ENCODE data around the gene MYOCD.

Gene MYOCD

DNA sequence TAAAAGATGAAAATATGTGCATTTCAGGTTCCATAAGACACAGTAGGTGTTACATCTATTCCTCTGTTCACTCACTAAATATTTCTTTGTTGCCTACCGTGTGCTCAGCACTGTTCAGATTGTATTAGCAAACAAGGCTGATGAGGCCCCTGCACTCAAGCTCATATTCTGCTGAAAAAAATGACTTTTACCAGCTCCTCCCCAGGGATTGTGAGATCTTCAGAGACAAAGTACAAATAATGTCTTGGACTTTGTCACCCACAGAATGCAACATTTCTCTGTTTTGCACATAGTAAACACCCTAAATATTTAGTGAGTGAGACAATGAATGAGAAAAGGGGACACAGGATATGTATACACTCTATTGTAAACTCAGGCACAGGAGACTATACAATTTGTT lies 21.9 kb upstream of the MYOCD start:
- DNase-seq (ENCODE audit: low read depth): no peak

DNA sequence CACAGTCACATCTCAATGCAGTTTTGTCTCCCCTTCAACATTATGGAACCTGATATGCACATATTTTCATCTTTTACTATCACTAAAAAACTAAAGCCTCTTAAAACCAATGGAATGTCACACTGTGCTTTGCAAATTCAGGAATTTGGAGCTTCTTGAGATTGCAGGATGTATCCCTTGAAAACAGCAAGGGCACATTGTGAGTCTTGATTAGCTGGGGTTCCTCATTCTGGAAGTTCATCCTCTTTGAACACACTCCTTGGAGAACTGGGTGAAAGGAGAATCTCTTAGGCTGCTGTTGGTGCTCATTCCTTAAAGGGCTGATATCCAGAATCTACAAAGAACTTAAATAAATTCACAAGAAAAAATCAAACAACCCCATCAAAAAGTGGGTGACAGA lies 21.1 kb upstream of the MYOCD start:
- no peak for DNase-seq (ENCODE audit: low read depth)

- DNase-seq (ENCODE audit: low read depth): no peak
Measured at GRCh38 chr17:12646761-12647422, 18.8 kb upstream of the MYOCD start.

DNA sequence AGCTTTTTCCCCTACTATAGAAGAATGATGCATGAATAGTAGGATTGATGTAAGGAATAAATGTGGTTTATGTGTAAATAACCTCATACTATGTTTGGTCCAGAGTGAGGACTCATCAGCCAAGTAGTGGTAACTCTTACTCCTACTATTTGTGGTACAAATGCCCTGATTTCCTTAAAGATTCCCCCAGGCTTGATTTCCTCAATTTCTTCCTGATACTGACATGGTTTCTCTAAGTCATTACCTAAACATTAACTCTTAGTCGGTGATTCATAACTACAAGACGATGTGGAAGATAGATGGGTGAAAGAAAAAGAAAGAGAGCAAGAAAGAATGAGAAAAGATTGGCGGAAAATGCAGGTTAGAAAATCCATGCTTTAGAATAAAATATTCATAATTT lies 17.2 kb upstream of the MYOCD start:
- DNase-seq (ENCODE audit: low read depth): no peak

GRCh38 chr17:12655936-12656335 lies 9.8 kb upstream of the MYOCD start:
- no peak for DNase-seq (ENCODE audit: low read depth)

DNA sequence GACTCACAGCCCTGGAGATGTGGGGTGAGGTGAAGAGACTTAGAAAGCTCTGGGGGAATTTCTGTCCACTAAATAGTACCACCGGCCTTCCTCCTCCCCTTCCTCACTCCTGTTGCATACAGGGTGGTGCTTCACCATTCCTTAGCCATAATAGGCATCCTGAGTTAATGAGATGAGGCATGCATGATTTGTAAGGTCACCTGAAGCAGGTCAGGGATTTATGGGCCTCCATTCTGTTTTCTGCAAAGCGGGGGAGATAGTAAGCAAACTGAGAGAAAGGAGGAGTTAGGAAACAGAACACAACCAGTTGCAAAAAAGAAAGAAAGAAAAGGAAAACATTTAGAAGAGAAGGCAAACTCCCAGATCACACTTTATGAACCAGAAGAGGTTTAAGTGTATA lies 9.3 kb upstream of the MYOCD start:
- DNase-seq (ENCODE audit: low read depth): no peak

GRCh38 chr17:12659500-12659899 lies 6.2 kb upstream of the MYOCD start:
- no peak for DNase-seq (ENCODE audit: low read depth)

DNA sequence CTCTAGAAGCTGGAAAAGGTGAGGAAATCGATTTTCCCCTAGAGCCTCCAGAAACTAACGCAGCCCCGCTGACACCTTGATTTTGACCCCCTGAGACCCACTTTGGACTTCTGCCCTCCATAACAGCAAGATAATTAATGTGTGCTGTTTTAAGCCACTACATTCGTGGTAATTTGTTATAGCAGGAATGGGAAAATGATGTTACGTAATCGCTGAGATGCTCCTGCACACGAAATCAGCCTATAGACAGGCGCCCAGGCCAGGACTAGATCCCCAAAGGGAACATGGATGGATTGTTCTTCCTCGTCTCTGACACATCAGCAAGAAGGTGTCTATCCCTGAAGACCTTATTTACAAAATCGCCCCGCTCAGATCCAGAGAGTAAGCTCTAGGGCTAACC lies 1.4 kb upstream of the MYOCD start:
- DNase-seq (ENCODE audit: low read depth): no peak

- no peak for DNase-seq (ENCODE audit: low read depth)
Measured at GRCh38 chr17:12664894-12665262, 812 bp upstream of the MYOCD start.

GRCh38 chr17:12666718-12667117 lies 1.0 kb downstream of the MYOCD start:
- no peak for DNase-seq (ENCODE audit: low read depth)

DNA sequence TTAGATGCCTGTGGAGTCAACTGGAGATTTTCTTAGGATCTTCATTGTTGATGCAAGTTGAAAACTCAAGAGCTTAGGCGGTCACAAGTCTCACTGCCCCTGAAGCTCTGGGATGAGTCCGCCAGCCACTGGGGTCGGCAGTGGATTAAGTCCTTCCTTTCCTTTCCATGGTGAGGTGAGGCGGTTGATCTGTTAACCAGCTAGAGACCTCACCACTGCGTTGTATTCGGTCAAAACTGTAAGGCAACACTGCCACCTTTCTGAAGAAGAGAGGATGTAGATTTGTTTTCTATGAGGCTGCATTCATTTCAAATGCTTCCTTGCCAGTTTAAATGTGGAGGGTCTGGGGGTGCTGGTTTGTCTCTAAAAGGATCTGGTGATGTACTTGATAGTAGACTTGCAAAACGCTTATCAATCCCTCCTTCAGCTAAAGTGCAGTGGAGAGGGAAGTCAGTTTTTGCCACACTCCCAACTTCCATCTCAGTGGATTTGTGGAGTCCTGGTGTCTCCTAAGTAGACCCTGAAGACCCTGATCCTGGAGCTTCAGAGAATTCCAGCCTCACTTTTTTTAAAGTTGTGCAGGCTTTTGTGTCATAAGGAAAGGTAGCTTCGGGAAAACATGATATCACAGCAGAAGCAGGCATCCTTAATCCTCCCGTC lies 1.7 kb downstream of the MYOCD start:
- DNase-seq (ENCODE audit: low read depth): no peak

GRCh38 chr17:12671906-12672305 lies 6.2 kb downstream of the MYOCD start:
- no peak for DNase-seq (ENCODE audit: low read depth)

DNA sequence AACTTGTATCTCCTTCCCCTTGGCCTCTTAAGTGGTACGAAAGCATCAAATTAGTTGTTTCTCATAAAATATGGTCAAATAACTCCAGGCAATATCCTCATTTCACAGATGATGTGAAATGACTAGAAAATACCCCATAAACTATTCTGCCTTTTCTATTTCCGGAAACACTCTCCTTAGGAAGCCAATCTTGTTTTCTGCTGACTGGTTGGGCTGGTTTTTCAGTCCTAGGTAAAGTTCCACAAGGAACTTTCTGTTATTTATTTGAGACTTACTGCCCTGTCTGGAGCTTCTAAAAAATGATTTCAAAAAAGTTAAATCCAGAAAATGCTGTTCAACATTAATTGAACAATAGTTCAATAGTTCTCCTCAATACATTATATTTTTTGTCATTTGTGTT lies 7.3 kb downstream of the MYOCD start:
- no peak for DNase-seq (ENCODE audit: low read depth)

DNA sequence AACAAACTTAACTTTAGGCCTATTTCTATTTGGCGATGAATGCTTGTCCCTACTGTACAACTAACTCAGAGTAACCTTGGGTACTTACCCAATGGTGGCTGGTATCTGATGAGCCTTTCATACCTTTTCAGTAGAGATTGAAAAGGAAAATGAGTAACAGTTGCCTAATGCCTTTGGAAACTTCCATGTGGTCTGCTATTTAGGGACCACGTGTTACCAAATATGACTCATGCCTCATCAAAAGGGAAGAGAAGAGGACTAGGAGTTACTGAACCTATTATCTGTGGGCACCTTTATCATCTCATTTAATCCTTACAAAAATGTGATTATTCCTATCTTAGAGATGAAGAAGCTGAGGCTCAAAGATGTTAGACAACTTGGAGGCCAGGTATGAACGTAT lies 8.1 kb downstream of the MYOCD start:
- no peak for DNase-seq (ENCODE audit: low read depth)

- DNase-seq (ENCODE audit: low read depth): no peak
Measured at GRCh38 chr17:12680407-12680897, 14.8 kb downstream of the MYOCD start.

GRCh38 chr17:12680993-12681392 lies 15.3 kb downstream of the MYOCD start:
- no peak for DNase-seq (ENCODE audit: low read depth)

DNA sequence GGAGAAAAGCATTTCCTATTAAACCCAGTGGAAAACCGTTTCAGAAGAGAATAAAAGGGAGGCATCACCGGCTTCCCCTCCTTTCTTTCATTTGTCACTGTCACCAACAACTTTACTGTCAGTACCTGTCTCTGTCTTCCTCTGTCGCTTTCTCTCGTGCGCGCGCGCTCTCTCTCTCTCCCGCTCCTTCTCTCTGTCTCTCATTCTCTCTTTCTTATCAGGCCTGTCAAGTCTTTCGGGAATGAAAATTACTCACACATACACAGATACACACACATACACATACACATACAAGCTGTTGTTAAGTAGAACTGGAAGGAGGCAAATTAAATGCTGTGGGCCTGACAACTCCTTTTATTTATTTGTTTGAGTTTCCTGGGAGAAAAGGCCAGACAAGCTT lies 17.6 kb downstream of the MYOCD start:
- no peak for DNase-seq (ENCODE audit: low read depth)

- DNase-seq (ENCODE audit: low read depth): no peak
Measured at GRCh38 chr17:12686486-12686885, 20.8 kb downstream of the MYOCD start.

GRCh38 chr17:12688382-12688781 lies 22.7 kb downstream of the MYOCD start:
- no peak for DNase-seq (ENCODE audit: low read depth)

GRCh38 chr17:12691173-12691572 lies 25.5 kb downstream of the MYOCD start:
- no peak for DNase-seq (ENCODE audit: low read depth)

GRCh38 chr17:12693640-12694039 lies 27.9 kb downstream of the MYOCD start:
- no peak for DNase-seq (ENCODE audit: low read depth)

GRCh38 chr17:12706070-12706469 lies 40.4 kb downstream of the MYOCD start:
- DNase-seq (ENCODE audit: low read depth): no peak

DNA sequence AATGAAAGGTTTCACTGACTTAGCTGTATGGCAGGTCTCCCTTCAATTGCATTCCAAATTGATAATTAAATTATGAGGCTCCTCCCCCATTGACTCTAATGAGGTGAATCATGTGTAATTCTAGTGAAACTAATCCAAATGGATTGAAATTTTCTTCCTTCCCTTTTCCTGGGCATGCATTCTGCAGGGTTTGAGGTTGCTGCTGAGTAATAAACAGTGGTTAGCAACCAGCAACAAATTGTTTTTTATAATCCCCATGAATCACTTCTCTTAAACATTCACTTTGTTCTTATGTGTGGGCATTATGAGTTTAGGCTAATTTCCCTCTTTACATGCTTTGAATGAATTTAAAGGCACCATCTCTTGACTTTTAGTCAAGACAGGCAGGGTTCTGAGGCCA lies 43.4 kb downstream of the MYOCD start:
- no peak for DNase-seq (ENCODE audit: low read depth)

DNA sequence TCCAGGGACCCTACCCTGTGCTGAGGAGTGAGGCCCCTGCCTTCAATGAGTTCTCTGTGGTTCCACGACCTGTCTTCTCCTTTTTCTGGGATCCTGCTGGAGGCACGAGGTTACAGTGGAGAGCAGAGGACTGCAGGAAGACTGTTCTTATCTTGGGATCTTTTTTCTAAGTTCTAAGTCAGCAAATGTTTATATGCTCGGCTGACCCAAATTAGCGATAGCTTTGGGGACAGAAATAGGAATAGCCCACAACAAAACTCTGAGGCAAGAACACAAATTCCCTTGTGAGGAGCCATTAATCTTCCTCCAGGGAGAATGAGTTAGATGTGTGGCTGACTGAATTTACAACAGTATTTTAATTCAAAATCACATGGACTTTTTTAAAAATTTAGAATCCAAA lies 46.7 kb downstream of the MYOCD start:
- no peak for DNase-seq (ENCODE audit: low read depth)

Measured in activated T-cell treated with anti-CD3 and anti-CD28 coated beads for 48 hours (primary cell).